Neural crest cell (in vitro differentiated cells): ENCODE results near the gene ARHGAP22. TPM values are rescaled to one million over a fixed set of nuclear protein-coding genes. Genes with fewer than 3 reads are reported as not detected.

Experiments
- DNase-seq: peaks from one replicate; pipeline ENCODE4 v3.0.0; 2021; ENCODE audit warnings: low read depth, mixed read lengths, low spot score
- H3K27ac Mint-ChIP-seq: one replicate; pipeline ENCODE4 v1.8.0; 2021; ENCODE audit warnings: mild to moderate bottlenecking, mixed read lengths; ENCODE audit not compliant: unreplicated experiment
- H3K27me3 Mint-ChIP-seq: 2 replicates; pipeline ENCODE4 v1.8.0; 2021; ENCODE audit warnings: low read depth, mild to moderate bottlenecking, mixed read lengths
- H3K36me3 Mint-ChIP-seq: 2 replicates; pipeline ENCODE4 v1.8.0; 2021; ENCODE audit warnings: low read depth, mild to moderate bottlenecking, mixed read lengths
- H3K4me1 Mint-ChIP-seq: 2 replicates; pipeline ENCODE4 v1.8.0; 2021; ENCODE audit warnings: mixed read lengths
- H3K4me3 Mint-ChIP-seq: one replicate; pipeline ENCODE4 v1.8.0; 2021; ENCODE audit warnings: mild to moderate bottlenecking, mixed read lengths
- H3K9me3 Mint-ChIP-seq: 2 replicates; pipeline ENCODE4 v1.8.0; 2021; ENCODE audit warnings: mixed read lengths
- CTCF ChIP-seq: fragments of 200-600 bp; sonication (generic); conservative IDR thresholded peaks from 2 replicates; pipeline ENCODE4 v1.5.0; 2021; ENCODE audit warnings: antibody characterized with exemption, mild to moderate bottlenecking
- total RNA-seq: library from RNA; stranded (reverse); gene quantifications from 2 replicates; pipeline ENCODE4 v1.2.1, GENCODE V29; 2021

The ARHGAP22 gene
- total RNA-seq, 1 donor from 2014 or later, result 5.2 TPM

GRCh38 chr10:48464871-48465736 lies 139.8 kb downstream of the ARHGAP22 start:
- Mint-ChIP-seq H3K36me3 (no peaks in the 10 kb centered on the region), H3K4me3 (no peak overlapping the region), H3K27ac (no peak overlapping the region), H3K27me3 (no peaks in the 10 kb centered on the region), H3K9me3 (no peaks in the 10 kb centered on the region), H3K4me1 (peaks cover 12% of the 10 kb centered on the region)
- TF ChIP-seq CTCF, result no peak
- no peak for DNase-seq

- Mint-ChIP-seq H3K36me3 (no peaks in the 10 kb centered on the region), H3K27me3 (no peaks in the 10 kb centered on the region), H3K9me3 (no peaks in the 10 kb centered on the region), H3K4me1 (peaks cover 5% of the 10 kb centered on the region), H3K27ac (peak overlapping the region; percentile 90), H3K4me3 (no peak overlapping the region)
- TF ChIP-seq CTCF, result no peak
- DNase-seq, result no peak
Measured at GRCh38 chr10:48464121-48464870, 140.6 kb downstream of the ARHGAP22 start.

DNA sequence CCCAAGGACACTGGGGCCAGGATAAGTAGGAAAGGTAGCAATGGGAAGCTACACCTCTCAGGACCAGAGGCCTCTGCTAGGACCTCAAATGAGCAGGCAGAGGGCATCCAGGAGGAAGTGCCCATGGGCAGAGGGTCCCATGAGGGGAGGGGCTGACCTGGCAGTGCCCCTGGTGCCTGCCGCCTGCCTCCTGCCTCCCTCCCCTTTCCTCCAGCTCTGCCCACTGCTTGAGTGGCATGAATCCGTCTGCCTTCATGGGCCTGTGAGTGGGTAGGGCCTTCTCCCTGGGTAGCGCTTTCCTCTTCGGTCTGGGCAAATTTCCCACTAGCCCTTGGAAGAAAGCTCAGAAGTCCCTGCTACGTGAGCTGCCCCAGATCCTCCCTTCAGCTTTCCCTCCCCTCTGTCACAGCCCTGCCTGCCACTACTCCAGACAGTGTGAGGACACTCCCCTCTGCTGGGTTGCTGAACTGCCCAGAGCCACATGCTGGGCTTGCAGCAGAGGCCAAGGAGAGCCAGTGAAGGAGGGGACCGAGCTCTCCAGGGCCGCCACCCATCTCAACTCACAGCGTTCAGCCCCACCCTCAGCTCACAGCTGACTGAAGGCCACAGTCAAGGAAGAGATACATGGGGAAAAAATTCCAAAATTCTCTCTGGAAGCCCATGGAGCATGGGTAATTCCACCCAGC lies 141.4 kb downstream of the ARHGAP22 start:
- Mint-ChIP-seq H3K27ac (peak overlapping the region; percentile 90), H3K4me1 (peaks cover 5% of the 10 kb centered on the region), H3K27me3 (no peaks in the 10 kb centered on the region), H3K36me3 (no peaks in the 10 kb centered on the region), H3K9me3 (no peaks in the 10 kb centered on the region), H3K4me3 (no peak overlapping the region)
- no peak for DNase-seq
- no peak for TF ChIP-seq CTCF

- Mint-ChIP-seq H3K9me3 (no peaks in the 10 kb centered on the region), H3K27me3 (no peaks in the 10 kb centered on the region), H3K4me1 (no peaks in the 10 kb centered on the region), H3K27ac (no peak overlapping the region), H3K36me3 (no peaks in the 10 kb centered on the region), H3K4me3 (no peak overlapping the region)
- no peak for DNase-seq
- no peak for TF ChIP-seq CTCF
Measured at GRCh38 chr10:48462482-48463020, 142.3 kb downstream of the ARHGAP22 start.
